Activated gamma-delta T cell (primary cell): ENCODE results near the gene TTC23.
"Not testable (repeated sequence)": the region's sequence is repeated elsewhere in the genome, so short reads cannot be mapped to it uniquely, and the experiment has no call there.

Experiments
- DNase-seq: peaks from one replicate; lab custom pipeline; 2025; lab: John Stamatoyannopoulos, UW

The TTC23 gene

DNA sequence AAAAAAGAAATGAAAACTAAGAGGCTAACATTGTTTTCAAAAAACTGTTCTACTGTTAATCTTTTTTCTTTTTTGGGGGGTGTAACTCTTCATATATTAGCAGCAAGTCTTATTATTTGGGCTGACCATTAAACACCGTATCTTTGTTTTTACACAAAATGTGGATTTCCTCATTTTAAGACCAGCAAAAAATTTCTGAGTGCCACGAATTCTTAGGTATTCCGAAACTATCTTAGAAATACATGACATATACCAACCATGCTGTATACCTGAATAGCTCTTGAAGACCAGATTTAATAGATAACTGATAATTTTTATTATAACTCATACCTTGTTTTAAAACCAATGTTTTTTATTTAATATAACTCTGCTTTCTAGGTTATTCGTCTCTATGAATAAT is 620 bp upstream of the TTC23 start:
- no peak for DNase-seq

DNA sequence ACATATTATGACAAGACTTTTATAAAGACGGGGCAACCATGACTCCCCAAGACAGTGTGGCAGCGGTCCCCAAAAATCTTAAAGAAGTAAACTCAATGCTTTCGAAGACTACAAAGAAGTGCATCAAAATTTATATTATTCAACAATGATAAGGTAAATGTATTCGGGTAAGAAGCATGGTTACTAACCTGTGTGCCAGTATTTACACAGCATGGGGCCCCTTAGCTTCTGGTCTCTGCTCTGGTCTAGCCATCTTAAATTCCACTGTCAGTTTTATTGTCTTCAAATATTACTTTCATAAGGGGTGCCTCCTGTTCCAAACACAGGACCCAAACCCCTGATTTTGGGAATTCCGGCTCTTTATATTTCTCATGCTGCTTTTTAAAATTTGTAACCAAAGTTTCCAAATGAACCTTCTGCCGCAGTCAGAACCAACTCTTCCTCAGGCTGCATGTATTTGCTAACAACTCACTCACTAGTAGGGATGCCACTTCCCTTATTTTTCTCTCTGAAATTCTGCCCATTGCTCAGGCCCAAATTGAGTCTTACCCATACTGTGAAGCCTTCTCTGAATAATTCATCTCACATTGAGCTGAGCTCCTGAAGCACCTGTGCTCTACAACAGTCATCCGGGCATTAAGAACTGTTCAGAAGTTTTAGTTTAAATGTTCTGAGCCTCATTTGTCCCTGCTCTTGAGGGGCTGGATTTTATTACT is 1.2 kb downstream of the TTC23 start:
- DNase-seq, result no peak

DNA sequence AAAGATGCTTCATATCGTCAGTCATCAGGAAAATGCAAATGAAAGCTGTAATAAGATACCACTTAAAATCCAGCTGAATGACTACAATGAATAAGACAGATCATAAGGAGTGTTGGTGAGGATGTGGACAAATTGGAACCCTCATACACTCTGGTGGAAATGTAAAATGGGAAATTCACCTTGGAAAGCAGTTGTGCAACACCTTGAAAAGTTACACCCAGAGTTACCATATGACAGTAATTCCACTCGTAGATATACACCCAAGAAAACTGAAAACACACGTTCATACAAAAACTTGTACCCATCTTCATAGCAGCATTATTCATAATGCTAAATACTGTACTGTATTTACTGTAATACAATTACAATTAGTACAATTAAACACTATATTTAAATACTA is 2.3 kb downstream of the TTC23 start:
- no peak for DNase-seq

DNA sequence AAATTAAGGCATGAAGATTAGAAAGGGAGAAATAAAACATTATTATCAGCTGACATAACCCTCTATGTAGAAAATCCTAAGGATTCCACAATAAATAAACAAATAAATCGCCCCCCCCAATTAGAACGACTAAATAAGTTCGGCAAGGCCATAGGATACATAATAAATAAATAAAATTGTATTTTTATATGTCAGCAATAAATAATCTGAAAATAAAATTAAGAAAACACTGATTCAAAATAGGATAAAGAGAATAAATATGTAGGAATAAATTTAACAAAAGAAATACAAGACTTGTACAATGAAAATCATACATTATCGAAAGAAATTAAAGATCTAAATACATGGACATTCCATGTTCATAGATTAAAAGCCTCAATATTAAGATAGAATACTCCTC is 5.1 kb downstream of the TTC23 start:
- no peak for DNase-seq

DNA sequence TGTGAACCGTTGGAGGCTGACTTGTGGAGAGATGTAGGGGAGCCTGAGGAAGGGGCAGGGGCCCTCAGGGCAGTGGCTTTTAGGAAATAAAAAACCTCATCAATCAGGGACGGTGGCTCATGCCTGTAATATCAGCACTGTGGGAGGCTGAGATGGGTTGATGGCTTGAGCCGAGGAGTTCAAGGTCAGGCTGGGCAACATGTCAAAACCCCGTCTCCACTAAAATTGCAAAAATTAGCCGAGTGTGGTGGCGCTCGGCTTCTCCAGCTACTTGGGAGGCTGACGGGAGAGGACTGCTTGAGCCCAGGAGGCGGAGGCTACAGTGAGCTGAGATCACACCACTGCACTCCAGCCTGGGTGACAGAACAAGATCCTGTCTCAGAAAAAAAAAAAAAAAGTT is 7.6 kb downstream of the TTC23 start:
- no peak for DNase-seq

DNA sequence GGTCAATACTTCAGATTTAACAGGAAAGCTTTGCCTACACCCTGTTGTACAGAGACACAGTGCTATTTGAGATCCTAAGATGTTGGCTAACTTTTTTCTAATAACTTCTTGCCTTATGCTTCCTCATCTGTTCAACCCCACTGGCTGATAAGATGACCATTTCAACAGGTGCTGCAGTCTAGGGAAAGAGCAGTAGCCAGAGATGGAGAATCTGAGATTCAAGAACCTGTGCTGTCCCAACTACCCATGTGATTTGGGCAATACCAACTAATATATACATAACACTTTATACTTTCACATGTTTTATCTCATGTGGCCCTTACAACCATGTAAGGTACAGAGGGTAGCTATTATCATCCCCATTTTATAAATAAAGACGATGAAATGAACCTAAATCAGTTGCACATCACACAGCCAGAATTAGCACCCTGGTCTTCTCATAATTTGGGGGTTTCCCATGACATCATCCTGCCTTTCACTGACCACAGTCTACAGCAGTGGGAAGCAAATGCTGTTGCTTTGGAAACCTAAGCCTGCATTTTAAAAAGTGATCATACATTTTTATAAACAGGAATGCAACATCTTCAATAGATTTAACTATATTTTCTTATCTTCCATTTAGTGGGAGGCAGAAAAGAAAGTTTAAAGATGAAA is 9.7 kb downstream of the TTC23 start:
- no peak for DNase-seq

DNA sequence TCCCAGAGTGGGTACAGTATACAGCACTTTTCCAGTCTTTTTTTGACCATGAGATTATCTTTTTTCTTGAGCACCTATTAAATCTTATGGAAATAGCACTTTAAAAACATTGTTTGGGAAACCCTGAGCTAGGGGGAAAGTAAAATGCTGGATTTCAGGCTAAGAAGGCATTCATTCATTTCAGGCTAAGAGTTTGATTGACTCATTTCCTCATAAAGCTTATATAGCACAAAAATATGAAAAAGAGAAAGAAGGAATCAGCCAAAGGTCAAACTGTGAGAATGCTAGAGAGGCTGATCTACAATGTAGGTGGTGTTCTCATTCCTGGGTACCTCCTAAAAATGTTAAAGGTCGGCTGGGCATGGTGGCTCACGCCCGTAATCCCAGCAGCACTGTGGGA is 10.5 kb downstream of the TTC23 start:
- no peak for DNase-seq

DNA sequence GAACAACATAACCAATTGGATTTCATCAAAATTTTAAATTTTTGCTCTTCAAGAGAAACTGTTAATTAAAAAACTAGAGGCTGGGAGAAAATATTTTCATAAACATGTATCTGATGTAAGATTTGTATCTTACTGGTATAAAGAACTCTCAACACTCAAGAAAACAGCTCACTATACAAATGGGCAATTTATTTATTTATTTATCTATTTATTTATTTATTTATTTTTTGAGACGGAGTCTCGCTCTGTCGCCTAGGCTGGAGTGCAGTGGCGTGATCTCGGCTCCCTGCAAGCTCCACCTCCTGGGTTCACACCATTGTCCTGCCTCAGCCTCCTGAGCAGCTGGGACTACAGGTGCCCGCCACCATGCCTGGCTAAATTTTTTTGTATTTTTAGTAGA is 15.2 kb downstream of the TTC23 start:
- not testable (repeated sequence) for DNase-seq

DNA sequence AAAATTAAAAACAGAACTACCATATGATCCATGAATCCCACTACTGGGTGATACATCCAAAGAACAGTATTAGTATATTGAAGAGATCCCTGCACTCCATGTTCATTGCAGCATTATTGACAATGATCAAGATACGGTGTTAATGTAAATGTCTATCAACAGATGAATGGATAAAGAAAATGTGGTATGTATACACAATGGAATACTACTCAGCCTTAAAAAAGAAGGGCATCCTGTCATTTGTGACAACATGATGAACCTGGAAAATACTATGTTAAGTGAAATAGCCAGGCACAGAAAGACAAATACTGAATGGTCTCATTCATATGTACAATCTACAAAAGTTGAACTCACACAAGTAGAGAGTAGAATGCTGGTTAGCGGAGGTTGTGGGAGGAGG is 16.6 kb downstream of the TTC23 start:
- DNase-seq, result no peak

DNA sequence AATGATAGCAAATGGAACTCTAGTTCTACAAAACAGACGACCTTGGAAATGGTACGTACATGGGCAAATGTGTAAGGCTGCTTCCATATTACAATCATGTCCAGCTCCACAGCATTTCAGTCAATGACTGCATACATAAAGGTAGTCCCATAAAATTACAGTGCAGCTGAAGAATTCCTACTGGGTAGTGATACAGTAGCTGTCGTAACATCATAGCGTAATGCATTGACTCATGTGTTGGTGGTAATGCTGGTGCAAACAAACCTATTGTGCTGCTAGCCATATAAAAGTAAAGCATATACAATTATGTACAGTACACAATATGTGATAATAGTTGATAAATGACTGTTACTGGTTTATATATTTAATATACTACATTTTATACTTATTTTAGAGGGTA is 18.5 kb downstream of the TTC23 start:
- DNase-seq, result no peak

DNA sequence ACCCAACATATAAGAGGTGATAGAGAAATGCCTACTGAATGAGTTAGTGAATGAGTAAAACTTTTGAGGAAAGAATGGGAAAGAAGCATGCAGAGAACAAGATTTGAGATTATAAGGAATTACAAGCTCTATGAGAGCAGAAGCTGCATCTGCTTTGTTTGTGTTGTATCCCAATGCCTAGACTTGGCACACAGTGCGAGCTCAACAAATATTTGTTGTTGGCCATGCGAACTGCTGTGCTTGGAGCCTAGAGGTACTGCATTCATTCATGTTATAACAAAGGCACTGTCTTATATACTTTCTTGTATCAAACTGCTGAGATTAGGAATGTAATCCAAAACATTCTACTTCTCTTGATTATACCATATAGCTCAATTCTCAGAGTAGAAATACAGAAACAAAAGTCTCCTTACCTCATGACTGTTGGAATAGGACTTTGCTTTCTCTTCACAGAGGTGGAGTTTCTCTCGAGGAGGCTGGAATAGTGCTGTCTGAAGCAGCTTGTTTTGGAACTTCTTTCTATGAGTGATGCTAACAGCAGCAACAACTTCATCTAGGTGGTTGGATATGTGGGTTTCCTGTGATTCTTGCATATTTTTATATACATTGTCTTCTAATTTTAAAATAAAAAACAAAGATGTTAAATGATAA is 21.1 kb downstream of the TTC23 start:
- no peak for DNase-seq

DNA sequence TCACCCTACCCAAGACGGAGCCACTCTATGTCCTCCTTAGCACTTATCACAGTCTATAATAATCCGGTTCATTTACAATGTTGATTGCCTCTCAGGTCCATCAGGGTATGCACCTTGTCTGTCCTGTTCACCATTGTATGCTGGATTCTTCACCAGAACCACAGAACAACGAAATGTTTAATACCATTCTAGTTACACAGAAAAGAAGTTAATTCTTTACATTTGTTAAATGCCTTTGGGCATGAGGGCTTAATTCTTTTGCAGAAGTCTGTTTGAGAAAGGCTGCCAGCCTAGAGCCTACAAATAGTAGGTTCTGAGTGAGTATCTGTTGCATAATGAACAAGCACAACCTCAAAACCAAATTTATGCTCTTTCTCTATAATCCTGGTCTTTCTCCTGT is 22.6 kb downstream of the TTC23 start:
- DNase-seq, result no peak

DNA sequence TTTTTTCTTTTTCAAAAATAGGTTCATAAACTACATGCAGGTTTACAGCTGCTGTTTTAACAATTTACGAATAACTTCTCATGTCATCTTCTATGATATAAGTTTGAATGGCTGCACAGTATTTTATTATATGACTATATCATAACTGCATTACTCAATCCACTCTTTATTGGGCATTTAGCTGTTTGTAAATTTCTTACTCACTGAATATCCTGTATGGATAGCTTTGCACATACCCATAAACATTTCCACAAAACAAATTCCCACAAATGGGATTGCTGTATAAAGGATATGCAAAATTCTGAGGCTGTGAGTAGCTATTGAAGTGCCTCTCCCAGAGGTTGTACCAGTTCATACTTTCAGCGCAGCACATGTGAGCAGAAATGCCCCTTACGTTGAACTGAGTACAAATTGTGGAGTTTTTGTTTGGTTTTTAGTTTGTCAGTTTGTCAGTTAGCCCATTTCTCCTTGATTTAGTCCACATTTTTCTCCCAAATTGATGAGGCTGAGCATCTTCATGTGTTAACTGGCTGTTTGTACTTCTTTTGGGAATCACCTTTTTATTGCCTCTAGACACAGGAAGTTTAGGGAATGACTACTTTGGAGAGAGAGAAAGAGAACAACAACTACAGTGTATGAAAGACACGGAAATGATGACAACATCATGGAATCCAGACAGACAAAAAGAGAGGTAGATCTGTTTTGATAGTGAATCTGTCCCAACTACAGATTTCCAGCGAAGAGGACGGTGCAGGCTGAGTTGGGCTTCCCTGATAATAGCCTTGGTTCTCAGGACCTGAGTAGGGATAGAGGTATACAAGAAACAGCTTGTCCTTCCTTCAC is 24.8 kb downstream of the TTC23 start:
- DNase-seq, result no peak

DNA sequence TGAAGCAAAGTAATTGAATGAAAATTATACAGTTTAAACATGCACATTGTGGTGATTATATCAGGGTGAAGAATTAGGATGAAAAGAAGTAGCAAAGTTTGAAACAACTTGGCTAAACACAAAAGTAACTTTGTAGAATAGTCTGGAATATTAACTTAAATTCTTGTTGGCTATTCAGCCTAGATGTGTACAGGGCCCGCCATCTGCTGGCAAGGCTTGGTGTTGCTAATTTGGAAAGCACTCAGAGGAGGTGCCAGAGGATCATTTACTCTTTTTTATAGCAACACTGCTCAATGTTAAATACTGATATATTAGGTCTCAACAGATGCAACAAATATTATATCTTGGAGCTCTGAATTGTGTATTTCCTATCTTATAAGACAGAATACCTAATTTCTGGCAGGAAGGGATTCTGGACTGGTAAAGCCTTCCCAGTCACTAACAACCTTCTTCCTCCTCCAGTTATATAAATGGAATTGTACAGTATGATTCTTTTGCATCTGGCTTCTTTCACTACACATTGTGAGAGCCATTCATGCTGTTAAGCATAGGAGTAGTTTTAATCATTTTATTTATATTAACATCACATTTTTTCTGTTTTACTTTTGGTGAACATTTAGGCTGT is 36.1 kb downstream of the TTC23 start:
- DNase-seq, result no peak

DNA sequence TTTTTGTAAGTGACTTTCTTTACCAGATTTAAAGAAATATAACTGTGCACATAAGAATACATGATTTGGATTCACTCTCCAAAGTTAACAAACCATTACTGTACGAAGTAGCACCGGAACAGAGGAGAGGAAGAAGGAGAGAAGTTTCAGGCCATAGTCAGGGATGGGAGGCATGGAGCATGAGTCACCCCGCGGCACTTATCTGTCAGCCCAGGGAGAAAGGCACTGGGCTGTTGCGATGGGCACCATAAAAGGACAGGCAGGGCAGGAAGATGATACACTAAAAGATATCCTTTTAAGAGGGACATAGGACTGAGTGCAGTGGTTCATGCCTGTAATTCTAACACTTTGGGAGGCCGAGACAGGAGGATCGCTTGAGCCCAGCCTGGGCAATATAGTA is 37.0 kb downstream of the TTC23 start:
- DNase-seq, result no peak

DNA sequence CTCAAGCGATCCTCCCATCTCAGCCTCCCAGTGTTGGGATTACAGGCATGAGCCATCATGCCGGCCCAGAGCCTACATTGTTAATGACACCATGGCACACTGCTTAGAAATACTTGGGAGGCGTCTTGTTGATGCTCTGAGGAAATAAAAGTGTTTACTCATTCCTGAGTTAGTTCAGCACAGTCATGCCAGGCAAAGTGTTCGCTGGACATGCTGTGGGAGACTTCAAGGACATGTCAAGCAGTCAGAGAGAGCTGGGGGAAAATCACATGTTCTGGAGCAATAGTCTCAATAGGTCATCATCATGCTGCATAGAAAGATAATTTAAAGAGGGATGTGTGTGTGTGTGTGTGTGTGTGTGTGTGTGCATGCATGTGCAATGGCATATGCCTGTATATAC is 37.5 kb downstream of the TTC23 start:
- DNase-seq, result no peak

DNA sequence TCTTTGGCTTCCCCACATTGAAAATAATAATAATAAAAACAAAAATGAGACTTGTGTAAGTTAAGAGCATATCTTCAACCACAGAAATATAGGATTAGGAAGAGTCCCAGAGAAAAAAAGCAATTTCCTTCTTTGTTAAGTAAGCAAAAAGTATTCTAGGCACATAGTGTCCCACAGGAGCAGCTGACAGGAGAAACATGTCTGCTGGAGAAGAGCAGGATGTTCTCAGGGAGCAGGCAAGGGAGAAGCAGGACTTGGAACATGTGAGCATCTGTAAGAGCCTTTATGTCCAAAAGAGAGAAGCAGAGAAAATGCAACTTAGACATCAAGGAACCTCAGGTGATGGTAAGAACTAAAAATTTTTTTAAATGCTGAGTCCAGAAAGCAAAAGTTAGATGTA is 39.0 kb downstream of the TTC23 start:
- DNase-seq, result no peak

DNA sequence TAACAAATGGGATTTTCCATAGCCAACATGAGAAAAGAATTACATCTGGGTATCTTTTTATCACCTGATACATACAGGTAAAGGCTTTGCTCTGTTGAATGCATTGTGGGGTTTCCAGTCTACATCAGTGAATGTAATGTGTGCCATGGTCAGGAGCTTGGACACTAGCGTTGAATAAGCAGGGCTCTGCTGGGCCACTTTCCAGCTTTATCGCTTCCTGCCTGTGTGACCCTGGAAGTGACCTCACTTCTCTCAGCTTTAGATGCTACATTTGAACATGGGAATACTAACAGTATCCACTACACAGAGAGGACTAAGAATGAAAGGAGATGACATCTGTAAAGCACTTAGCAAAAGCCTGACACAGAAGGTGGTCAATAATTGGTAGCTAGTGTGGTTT is 40.1 kb downstream of the TTC23 start:
- no peak for DNase-seq

DNA sequence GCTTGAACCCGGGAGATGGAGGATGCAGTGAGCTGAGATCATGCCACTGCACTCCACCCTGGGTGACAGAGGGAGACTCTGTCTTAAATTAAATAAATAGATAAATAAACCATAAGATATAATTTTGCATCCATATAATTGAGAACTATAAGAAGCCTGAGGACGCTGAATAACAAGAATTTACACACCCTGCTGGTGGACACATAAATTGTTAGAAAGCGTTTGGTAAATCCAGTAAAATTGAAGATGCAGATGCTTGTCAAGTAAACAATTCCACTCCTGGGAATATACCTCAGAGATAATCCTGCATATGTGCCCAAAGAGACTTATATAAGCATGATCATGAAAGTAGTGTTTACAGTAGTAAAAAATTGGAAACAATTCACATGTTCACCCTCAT is 41.7 kb downstream of the TTC23 start:
- DNase-seq, result no peak

DNA sequence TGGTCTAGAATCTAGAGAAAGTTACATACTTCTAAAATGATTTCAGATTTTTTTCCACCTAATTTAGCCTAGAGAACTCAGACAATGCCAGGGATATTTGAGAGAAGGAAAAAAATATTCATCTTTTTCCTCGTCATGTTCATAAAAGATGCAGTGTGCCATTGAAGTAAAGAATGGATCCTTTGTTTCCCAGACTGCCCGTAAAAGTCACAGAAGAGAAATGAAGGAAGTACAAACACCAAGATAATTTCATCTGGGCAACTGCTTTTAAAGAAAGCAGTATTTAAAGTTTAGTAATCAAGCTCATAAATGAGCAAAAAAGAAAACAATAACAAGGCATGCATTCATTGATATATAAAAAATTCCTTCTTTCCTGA is 47.2 kb downstream of the TTC23 start:
- no peak for DNase-seq

DNA sequence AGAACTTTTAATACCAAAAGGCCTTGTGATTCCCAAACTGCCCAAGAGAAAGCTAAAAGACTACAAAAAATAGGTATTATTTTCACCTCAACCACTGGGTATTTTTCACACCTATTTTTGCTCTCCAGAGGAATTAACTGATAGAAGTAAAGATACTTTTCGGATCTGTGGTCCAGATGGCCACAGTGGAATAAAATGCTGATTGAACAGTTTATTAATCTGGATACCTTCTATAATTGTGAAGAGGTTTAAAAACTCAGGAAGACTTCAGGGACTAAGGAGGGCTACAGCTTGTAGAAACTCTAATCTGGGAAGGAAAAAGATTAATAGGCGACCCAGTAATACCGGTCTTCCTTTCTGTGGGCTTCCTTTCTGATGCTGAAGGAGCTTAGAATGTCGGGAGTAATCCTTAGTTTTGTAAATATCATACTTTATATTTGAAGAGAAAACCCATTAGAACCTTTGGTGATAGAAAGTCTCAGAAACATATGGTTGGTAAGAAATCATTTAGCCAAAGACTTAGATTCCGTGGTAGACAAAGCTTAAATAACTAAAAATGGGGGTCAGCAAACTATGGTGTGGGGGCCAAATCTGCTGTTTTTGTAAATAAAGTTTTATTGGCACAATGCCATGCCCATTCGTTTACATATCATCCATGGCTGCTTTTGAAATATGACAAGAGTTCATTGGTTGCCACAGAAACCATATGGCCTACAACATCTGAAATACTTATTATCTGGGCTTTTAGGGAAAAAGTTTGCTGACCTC is 47.8 kb downstream of the TTC23 start:
- no peak for DNase-seq
